ENCODE data around the gene GPD1L.

The GPD1L gene

GRCh38 chr3:32077260-32078084, 28.9 kb upstream of the GPD1L start:
- Histone ChIP-seq H3K9me3 (no peaks in the 10 kb centered on the region), H3K4me3 (ENCODE audit: low read depth in 1 of 2, low read length in 1 of 2) (no peak overlapping the region), H3K27ac (no peak overlapping the region), H3K36me3 (no peaks in the 10 kb centered on the region), H3K27me3 (no peaks in the 10 kb centered on the region), H3K4me1 (ENCODE audit: control insufficient read depth in 1 of 2, insufficient read depth in 1 of 2, low read depth in 1 of 2, low read length in 1 of 2) (no peaks in the 10 kb centered on the region)
- TF ChIP-seq, protein P1, sequence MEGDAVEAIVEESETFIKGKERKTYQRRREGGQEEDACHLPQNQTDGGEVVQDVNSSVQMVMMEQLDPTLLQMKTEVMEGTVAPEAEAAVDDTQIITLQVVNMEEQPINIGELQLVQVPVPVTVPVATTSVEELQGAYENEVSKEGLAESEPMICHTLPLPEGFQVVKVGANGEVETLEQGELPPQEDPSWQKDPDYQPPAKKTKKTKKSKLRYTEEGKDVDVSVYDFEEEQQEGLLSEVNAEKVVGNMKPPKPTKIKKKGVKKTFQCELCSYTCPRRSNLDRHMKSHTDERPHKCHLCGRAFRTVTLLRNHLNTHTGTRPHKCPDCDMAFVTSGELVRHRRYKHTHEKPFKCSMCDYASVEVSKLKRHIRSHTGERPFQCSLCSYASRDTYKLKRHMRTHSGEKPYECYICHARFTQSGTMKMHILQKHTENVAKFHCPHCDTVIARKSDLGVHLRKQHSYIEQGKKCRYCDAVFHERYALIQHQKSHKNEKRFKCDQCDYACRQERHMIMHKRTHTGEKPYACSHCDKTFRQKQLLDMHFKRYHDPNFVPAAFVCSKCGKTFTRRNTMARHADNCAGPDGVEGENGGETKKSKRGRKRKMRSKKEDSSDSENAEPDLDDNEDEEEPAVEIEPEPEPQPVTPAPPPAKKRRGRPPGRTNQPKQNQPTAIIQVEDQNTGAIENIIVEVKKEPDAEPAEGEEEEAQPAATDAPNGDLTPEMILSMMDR (IDR thresholded peaks at IDR 0.05) = no peak

DNA sequence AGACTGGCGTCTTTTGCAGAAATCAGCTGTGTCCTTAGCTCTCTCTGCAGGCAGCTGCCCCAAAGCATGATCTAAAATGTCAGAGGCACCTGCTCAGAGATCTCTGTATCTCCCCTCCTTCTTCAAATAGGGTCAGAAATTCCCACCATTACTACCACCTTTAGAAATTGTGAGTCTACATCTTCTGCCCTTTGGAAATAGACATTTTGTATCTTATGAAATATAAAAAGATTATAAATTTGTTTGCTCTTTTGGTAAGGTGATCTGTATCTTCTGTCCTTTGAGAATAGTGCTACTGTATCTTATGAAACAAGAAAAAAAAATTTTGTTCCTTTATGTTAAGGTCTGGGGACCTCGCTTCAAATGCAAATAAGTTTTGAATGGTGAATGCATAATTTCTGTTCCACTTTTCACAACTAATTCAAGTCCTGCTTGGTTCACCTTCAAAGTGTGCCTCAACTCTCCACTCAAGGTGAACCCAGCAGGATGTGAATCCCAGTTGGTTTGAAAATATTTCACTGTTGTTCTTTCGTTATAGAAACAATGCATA, 28.3 kb upstream of the GPD1L start:
- no peaks in the 10 kb centered on the region for H3K9me3 ChIP-seq
- H3K4me3 ChIP-seq (ENCODE audit: low read depth in 1 of 2, low read length in 1 of 2) = no peak overlapping the region
- H3K27me3 ChIP-seq = no peaks in the 10 kb centered on the region
- TF ChIP-seq, protein P1 (IDR thresholded peaks at IDR 0.05) = no peak
- H3K4me1 ChIP-seq (ENCODE audit: control insufficient read depth in 1 of 2, insufficient read depth in 1 of 2, low read depth in 1 of 2, low read length in 1 of 2) = no peaks in the 10 kb centered on the region
- no peak overlapping the region for H3K27ac ChIP-seq
- no peaks in the 10 kb centered on the region for H3K36me3 ChIP-seq

GRCh38 chr3:32078864-32079263, 27.6 kb upstream of the GPD1L start:
- TF ChIP-seq, protein P1 (IDR thresholded peaks at IDR 0.05) = no peak
- no peaks in the 10 kb centered on the region for H3K27me3 ChIP-seq
- no peak overlapping the region for H3K27ac ChIP-seq
- no peaks in the 10 kb centered on the region for H3K36me3 ChIP-seq
- H3K4me1 ChIP-seq (ENCODE audit: control insufficient read depth in 1 of 2, insufficient read depth in 1 of 2, low read depth in 1 of 2, low read length in 1 of 2) = no peaks in the 10 kb centered on the region
- no peak overlapping the region for H3K4me3 ChIP-seq (ENCODE audit: low read depth in 1 of 2, low read length in 1 of 2)
- H3K9me3 ChIP-seq = no peaks in the 10 kb centered on the region

GRCh38 chr3:32082721-32083120, 23.7 kb upstream of the GPD1L start:
- Histone ChIP-seq H3K27me3 (no peaks in the 10 kb centered on the region), H3K9me3 (no peaks in the 10 kb centered on the region), H3K4me3 (ENCODE audit: low read depth in 1 of 2, low read length in 1 of 2) (no peak overlapping the region), H3K27ac (no peak overlapping the region), H3K36me3 (no peaks in the 10 kb centered on the region), H3K4me1 (ENCODE audit: control insufficient read depth in 1 of 2, insufficient read depth in 1 of 2, low read depth in 1 of 2, low read length in 1 of 2) (no peaks in the 10 kb centered on the region)
- TF ChIP-seq, protein P1 (IDR thresholded peaks at IDR 0.05) = no peak

DNA sequence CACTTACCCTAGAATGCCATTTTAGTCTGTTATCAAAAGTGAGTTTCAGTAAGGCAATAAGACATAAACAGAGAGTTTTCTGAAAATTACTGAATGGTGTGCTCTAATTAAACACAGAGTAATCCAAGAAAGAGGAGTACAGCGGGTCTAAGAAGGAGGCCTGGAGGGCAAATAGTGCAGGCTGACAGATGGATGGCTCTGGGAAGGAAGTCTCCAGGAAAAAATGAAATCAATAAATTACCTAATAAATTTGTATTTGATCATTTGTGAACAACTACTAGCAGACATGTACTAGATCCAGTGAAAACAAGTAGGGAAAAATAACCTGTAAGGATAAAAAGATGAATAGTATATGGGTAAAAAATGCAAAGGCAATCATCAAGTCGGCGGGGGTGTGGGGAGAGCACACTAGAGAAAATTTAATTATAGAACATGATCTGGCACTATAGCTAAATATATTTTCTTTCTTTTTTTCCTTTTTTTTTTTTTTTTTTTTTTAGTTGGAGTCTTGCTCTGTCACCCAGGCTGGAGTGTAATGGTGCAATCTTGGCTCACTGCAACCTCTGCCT, 22.6 kb upstream of the GPD1L start:
- Histone ChIP-seq H3K27ac (no peak overlapping the region), H3K4me3 (ENCODE audit: low read depth in 1 of 2, low read length in 1 of 2) (no peak overlapping the region), H3K27me3 (no peaks in the 10 kb centered on the region), H3K36me3 (no peaks in the 10 kb centered on the region), H3K9me3 (no peaks in the 10 kb centered on the region), H3K4me1 (ENCODE audit: control insufficient read depth in 1 of 2, insufficient read depth in 1 of 2, low read depth in 1 of 2, low read length in 1 of 2) (no peaks in the 10 kb centered on the region)
- TF ChIP-seq, protein P1 (IDR thresholded peaks at IDR 0.05) = no peak
